WTC11 (cell line): ENCODE measurements around the gene SLC7A6. TPM values are rescaled to one million over a fixed set of nuclear protein-coding genes. Genes with fewer than 3 reads are reported as not detected.

ENCODE experiments used
- ATAC-seq: fragments of 200-7000 bp; cut with Tn5 transposase; 2 replicates; pipeline ENCODE4 v1.10.0; 2021; ENCODE audit warnings: mild to moderate bottlenecking, moderate library complexity
- CTCF ChIA-PET: fragments of 300-600 bp; sonication (Branson Sonifier 250); formaldehyde crosslinking; loops from one replicate; lab custom pipeline; 2021; ENCODE audit warnings: antibody characterized with exemption; lab: Charles Lee
- POLR2A ChIA-PET: fragments of 350-600 bp; sonication (Branson Sonifier 250); formaldehyde crosslinking; loops from one replicate; lab custom pipeline; 2021; ENCODE audit warnings: antibody characterized with exemption; lab: Charles Lee
- DNase-seq: peaks from one replicate; pipeline ENCODE4 v3.0.0; 2021; ENCODE audit warnings: low spot score
- H3K27ac Mint-ChIP-seq: 2 replicates; pipeline ENCODE4 v1.8.0; 2021; ENCODE audit warnings: mixed read lengths
- H3K27me3 Mint-ChIP-seq: 2 replicates; pipeline ENCODE4 v1.8.0; 2021; ENCODE audit warnings: low read depth, mild to moderate bottlenecking, moderate library complexity, mixed read lengths
- H3K36me3 Mint-ChIP-seq: 2 replicates; pipeline ENCODE4 v1.8.0; 2021; ENCODE audit warnings: mixed read lengths
- H3K4me1 Mint-ChIP-seq: 2 replicates; pipeline ENCODE4 v1.8.0; 2022; ENCODE audit warnings: mixed read lengths
- H3K4me3 Mint-ChIP-seq: 2 replicates; pipeline ENCODE4 v1.8.0; 2021; ENCODE audit warnings: mild to moderate bottlenecking, moderate library complexity, mixed read lengths
- H3K9me3 Mint-ChIP-seq: 2 replicates; pipeline ENCODE4 v1.8.0; 2021; ENCODE audit warnings: mixed read lengths
- EMX1 ChIP-seq: fragments of 250-450 bp; sonication (Bioruptor Pico); IDR thresholded peaks from 2 replicates; pipeline ENCODE4 v1.8.0; 2021; ENCODE audit warnings: mild to moderate bottlenecking
- GTF2I ChIP-seq: fragments of 250-450 bp; sonication (Bioruptor Pico); conservative IDR thresholded peaks from 2 replicates; pipeline ENCODE4 v1.4.0; 2021; ENCODE audit warnings: mild to moderate bottlenecking
- IRF2 ChIP-seq: sonication (generic); formaldehyde crosslinking; IDR thresholded peaks from 2 replicates; pipeline ENCODE4 v1.8.0; 2022; ENCODE audit warnings: low read depth, missing genetic modification reagents, borderline replicate concordance
- JUN ChIP-seq: sonication (generic); formaldehyde crosslinking; IDR thresholded peaks from 2 replicates; pipeline ENCODE4 v1.8.0; 2023; ENCODE audit warnings: mild to moderate bottlenecking, missing genetic modification reagents
- NR2C2 ChIP-seq: sonication (generic); formaldehyde crosslinking; IDR thresholded peaks from 2 replicates; pipeline ENCODE4 v1.8.0; 2022; ENCODE audit warnings: mild to moderate bottlenecking, missing genetic modification reagents
- NR3C1 ChIP-seq: sonication (generic); formaldehyde crosslinking; conservative IDR thresholded peaks from 2 replicates; pipeline ENCODE4 v1.8.1; 2023; ENCODE audit warnings: low read depth, mild to moderate bottlenecking, missing genetic modification reagents
- TEAD1 ChIP-seq: sonication (generic); formaldehyde crosslinking; IDR thresholded peaks from 2 replicates; pipeline ENCODE4 v1.8.0; 2022; ENCODE audit warnings: mild to moderate bottlenecking, missing genetic modification reagents
- TEAD4 ChIP-seq: sonication (generic); formaldehyde crosslinking; IDR thresholded peaks from 2 replicates; pipeline ENCODE4 v1.8.0; 2022; ENCODE audit warnings: mild to moderate bottlenecking, missing genetic modification reagents
- ZBTB21 ChIP-seq: sonication (generic); formaldehyde crosslinking; IDR thresholded peaks from 2 replicates; pipeline ENCODE4 v1.8.1; 2023; ENCODE audit warnings: mild to moderate bottlenecking, missing genetic modification reagents, borderline replicate concordance
- ZNF263 ChIP-seq: sonication (generic); formaldehyde crosslinking; IDR thresholded peaks from 2 replicates; pipeline ENCODE4 v1.8.1; 2022; ENCODE audit warnings: low read depth, mild to moderate bottlenecking, moderate library complexity, missing genetic modification reagents
- ZNF423 ChIP-seq: fragments of 250-450 bp; sonication (Bioruptor Pico); IDR thresholded peaks from 2 replicates; pipeline ENCODE4 v2.1.2; 2022; ENCODE audit warnings: mild to moderate bottlenecking, moderate library complexity
- total RNA-seq: library from RNA; stranded (reverse); gene quantifications from 3 replicates; pipeline ENCODE4 v1.2.3, GENCODE V29; 2021
- TF ChIP-seq, protein P1 (sequence below): fragments of 250-450 bp; sonication (Bioruptor Pico); IDR thresholded peaks from 2 replicates; pipeline ENCODE4 v1.8.0; 2021; ENCODE audit warnings: mild to moderate bottlenecking
- TF ChIP-seq, protein P2 (sequence below): fragments of 250-450 bp; sonication (Bioruptor Pico); IDR thresholded peaks from 2 replicates; pipeline ENCODE4 v1.9.0; 2021; ENCODE audit warnings: mild to moderate bottlenecking, borderline replicate concordance
- TF ChIP-seq, protein P3 (sequence below): sonication (generic); formaldehyde crosslinking; IDR thresholded peaks from 2 replicates; pipeline ENCODE4 v1.8.0; 2022; ENCODE audit warnings: missing genetic modification reagents
- TF ChIP-seq, protein P4 (sequence below): sonication (generic); formaldehyde crosslinking; IDR thresholded peaks from 2 replicates; pipeline ENCODE4 v1.8.1; 2023; ENCODE audit warnings: mild to moderate bottlenecking, missing genetic modification reagents, moderate library complexity
- TF ChIP-seq, protein P5 (sequence below): sonication (generic); formaldehyde crosslinking; IDR thresholded peaks from 2 replicates; pipeline ENCODE4 v1.8.1; 2023; ENCODE audit warnings: mild to moderate bottlenecking, missing genetic modification reagents
- TF ChIP-seq, protein P6 (sequence below): sonication (generic); formaldehyde crosslinking; IDR thresholded peaks from 2 replicates; pipeline ENCODE4 v1.8.1; 2023; ENCODE audit warnings: mild to moderate bottlenecking, missing genetic modification reagents
- TF ChIP-seq, protein P7 (sequence below): sonication (generic); formaldehyde crosslinking; IDR thresholded peaks from 2 replicates; pipeline ENCODE4 v1.8.1; 2023; ENCODE audit warnings: mild to moderate bottlenecking, missing genetic modification reagents, borderline replicate concordance

SLC7A6 gene
- total RNA-seq, 1 experiment from 2014 or later: 27.4 TPM

DNA sequence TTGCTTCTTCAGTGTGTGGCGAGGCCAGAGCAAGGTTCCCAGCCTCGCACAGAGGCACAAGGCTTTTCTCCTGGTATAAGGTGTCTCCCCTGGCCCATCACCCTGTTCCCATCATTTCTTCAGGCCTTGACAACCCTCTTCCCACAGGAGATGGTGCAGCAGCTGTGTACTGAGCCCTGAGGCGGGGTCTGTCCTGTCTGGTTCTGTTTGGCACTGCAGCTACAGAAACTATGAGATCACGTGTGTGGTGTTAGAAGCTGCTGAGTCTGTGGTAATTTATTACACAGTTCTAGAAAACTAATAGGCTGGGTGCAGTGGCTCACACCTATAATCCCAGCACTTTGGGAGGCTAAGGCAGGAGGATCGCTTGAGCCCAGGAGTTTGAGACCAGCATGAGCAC is 11.9 kb upstream of the SLC7A6 start:
- no peaks in the 10 kb centered on the region for H3K9me3 Mint-ChIP-seq
- no peak overlapping the region for H3K27ac Mint-ChIP-seq
- CTCF ChIA-PET: interaction anchor here (1.1 to 2.9 kb wide), 2 partner anchors 9 to 12 kb away, joined by 7 to 20 read pairs; partner anchors contain the start of gene SLC7A6
- 0 out of 2 replicates have a peak, but pooled peaks cover 4% of the 10 kb centered on the region for H3K36me3 Mint-ChIP-seq
- TF ChIP-seq, protein P1, sequence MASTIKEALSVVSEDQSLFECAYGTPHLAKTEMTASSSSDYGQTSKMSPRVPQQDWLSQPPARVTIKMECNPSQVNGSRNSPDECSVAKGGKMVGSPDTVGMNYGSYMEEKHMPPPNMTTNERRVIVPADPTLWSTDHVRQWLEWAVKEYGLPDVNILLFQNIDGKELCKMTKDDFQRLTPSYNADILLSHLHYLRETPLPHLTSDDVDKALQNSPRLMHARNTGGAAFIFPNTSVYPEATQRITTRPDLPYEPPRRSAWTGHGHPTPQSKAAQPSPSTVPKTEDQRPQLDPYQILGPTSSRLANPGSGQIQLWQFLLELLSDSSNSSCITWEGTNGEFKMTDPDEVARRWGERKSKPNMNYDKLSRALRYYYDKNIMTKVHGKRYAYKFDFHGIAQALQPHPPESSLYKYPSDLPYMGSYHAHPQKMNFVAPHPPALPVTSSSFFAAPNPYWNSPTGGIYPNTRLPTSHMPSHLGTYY (CRISPR knock-in tag): no peak
- TF ChIP-seq GTF2I (CRISPR knock-in tag) (no peak), NR2C2 (CRISPR knock-in tag) (no peak), ZBTB21 (CRISPR knock-in tag) (no peak), ZNF263 (no peak), TEAD4 (CRISPR knock-in tag) (no peak), ZNF423 (no peak), NR3C1 (CRISPR knock-in tag) (no peak), JUN (CRISPR knock-in tag) (no peak), TEAD1 (CRISPR knock-in tag) (no peak)
- TF ChIP-seq, protein P2, sequence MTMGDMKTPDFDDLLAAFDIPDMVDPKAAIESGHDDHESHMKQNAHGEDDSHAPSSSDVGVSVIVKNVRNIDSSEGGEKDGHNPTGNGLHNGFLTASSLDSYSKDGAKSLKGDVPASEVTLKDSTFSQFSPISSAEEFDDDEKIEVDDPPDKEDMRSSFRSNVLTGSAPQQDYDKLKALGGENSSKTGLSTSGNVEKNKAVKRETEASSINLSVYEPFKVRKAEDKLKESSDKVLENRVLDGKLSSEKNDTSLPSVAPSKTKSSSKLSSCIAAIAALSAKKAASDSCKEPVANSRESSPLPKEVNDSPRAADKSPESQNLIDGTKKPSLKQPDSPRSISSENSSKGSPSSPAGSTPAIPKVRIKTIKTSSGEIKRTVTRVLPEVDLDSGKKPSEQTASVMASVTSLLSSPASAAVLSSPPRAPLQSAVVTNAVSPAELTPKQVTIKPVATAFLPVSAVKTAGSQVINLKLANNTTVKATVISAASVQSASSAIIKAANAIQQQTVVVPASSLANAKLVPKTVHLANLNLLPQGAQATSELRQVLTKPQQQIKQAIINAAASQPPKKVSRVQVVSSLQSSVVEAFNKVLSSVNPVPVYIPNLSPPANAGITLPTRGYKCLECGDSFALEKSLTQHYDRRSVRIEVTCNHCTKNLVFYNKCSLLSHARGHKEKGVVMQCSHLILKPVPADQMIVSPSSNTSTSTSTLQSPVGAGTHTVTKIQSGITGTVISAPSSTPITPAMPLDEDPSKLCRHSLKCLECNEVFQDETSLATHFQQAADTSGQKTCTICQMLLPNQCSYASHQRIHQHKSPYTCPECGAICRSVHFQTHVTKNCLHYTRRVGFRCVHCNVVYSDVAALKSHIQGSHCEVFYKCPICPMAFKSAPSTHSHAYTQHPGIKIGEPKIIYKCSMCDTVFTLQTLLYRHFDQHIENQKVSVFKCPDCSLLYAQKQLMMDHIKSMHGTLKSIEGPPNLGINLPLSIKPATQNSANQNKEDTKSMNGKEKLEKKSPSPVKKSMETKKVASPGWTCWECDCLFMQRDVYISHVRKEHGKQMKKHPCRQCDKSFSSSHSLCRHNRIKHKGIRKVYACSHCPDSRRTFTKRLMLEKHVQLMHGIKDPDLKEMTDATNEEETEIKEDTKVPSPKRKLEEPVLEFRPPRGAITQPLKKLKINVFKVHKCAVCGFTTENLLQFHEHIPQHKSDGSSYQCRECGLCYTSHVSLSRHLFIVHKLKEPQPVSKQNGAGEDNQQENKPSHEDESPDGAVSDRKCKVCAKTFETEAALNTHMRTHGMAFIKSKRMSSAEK (CRISPR knock-in tag): no peak
- TF ChIP-seq, protein P3, sequence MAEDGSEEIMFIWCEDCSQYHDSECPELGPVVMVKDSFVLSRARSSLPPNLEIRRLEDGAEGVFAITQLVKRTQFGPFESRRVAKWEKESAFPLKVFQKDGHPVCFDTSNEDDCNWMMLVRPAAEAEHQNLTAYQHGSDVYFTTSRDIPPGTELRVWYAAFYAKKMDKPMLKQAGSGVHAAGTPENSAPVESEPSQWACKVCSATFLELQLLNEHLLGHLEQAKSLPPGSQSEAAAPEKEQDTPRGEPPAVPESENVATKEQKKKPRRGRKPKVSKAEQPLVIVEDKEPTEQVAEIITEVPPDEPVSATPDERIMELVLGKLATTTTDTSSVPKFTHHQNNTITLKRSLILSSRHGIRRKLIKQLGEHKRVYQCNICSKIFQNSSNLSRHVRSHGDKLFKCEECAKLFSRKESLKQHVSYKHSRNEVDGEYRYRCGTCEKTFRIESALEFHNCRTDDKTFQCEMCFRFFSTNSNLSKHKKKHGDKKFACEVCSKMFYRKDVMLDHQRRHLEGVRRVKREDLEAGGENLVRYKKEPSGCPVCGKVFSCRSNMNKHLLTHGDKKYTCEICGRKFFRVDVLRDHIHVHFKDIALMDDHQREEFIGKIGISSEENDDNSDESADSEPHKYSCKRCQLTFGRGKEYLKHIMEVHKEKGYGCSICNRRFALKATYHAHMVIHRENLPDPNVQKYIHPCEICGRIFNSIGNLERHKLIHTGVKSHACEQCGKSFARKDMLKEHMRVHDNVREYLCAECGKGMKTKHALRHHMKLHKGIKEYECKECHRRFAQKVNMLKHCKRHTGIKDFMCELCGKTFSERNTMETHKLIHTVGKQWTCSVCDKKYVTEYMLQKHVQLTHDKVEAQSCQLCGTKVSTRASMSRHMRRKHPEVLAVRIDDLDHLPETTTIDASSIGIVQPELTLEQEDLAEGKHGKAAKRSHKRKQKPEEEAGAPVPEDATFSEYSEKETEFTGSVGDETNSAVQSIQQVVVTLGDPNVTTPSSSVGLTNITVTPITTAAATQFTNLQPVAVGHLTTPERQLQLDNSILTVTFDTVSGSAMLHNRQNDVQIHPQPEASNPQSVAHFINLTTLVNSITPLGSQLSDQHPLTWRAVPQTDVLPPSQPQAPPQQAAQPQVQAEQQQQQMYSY (CRISPR knock-in tag): no peak
- TF ChIP-seq, protein P4, sequence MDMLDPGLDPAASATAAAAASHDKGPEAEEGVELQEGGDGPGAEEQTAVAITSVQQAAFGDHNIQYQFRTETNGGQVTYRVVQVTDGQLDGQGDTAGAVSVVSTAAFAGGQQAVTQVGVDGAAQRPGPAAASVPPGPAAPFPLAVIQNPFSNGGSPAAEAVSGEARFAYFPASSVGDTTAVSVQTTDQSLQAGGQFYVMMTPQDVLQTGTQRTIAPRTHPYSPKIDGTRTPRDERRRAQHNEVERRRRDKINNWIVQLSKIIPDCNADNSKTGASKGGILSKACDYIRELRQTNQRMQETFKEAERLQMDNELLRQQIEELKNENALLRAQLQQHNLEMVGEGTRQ (CRISPR knock-in tag): no peak
- H3K27me3 Mint-ChIP-seq: no peaks in the 10 kb centered on the region
- H3K4me1 Mint-ChIP-seq: no peaks in the 10 kb centered on the region
- DNase-seq (no peak), ATAC-seq (no peak)
- no peak overlapping the region for H3K4me3 Mint-ChIP-seq
- POLR2A ChIA-PET: no interaction called here

DNA sequence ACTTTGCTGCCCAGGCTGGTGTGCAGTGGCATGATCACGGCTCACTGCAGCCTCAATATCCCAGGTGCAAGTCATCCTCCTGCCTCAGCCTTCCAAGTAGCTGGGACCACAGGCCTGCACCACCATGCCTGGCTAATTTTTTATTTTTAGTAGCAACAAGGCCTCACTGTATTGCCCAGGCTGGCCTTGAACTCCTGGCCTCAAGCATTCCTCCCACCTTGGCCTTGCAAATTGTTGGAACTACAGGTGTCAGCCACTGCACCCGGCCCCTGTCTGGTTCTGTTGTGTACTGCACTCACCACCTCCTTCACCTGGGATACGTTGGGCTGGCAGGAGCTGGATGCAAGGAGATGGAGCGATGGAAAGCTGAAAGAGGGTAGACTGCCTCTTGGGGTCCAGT is 10.6 kb upstream of the SLC7A6 start:
- Mint-ChIP-seq H3K27ac (no peak overlapping the region), H3K27me3 (no peaks in the 10 kb centered on the region), H3K36me3 (0 out of 2 replicates have a peak, but pooled peaks cover 4% of the 10 kb centered on the region), H3K4me3 (no peak overlapping the region), H3K9me3 (no peaks in the 10 kb centered on the region), H3K4me1 (no peaks in the 10 kb centered on the region)
- ChIA-PET CTCF (no interaction called here), POLR2A (no interaction called here)
- no peak for ATAC-seq
- DNase-seq: no peak
- TF ChIP-seq, protein P5, sequence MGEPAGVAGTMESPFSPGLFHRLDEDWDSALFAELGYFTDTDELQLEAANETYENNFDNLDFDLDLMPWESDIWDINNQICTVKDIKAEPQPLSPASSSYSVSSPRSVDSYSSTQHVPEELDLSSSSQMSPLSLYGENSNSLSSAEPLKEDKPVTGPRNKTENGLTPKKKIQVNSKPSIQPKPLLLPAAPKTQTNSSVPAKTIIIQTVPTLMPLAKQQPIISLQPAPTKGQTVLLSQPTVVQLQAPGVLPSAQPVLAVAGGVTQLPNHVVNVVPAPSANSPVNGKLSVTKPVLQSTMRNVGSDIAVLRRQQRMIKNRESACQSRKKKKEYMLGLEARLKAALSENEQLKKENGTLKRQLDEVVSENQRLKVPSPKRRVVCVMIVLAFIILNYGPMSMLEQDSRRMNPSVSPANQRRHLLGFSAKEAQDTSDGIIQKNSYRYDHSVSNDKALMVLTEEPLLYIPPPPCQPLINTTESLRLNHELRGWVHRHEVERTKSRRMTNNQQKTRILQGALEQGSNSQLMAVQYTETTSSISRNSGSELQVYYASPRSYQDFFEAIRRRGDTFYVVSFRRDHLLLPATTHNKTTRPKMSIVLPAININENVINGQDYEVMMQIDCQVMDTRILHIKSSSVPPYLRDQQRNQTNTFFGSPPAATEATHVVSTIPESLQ (CRISPR knock-in tag): no peak
- TF ChIP-seq IRF2 (CRISPR knock-in tag): no peak
- TF ChIP-seq, protein P6, sequence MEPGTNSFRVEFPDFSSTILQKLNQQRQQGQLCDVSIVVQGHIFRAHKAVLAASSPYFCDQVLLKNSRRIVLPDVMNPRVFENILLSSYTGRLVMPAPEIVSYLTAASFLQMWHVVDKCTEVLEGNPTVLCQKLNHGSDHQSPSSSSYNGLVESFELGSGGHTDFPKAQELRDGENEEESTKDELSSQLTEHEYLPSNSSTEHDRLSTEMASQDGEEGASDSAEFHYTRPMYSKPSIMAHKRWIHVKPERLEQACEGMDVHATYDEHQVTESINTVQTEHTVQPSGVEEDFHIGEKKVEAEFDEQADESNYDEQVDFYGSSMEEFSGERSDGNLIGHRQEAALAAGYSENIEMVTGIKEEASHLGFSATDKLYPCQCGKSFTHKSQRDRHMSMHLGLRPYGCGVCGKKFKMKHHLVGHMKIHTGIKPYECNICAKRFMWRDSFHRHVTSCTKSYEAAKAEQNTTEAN (CRISPR knock-in tag): no peak
- no peak for TF ChIP-seq ZNF423
- TF ChIP-seq, protein P7, sequence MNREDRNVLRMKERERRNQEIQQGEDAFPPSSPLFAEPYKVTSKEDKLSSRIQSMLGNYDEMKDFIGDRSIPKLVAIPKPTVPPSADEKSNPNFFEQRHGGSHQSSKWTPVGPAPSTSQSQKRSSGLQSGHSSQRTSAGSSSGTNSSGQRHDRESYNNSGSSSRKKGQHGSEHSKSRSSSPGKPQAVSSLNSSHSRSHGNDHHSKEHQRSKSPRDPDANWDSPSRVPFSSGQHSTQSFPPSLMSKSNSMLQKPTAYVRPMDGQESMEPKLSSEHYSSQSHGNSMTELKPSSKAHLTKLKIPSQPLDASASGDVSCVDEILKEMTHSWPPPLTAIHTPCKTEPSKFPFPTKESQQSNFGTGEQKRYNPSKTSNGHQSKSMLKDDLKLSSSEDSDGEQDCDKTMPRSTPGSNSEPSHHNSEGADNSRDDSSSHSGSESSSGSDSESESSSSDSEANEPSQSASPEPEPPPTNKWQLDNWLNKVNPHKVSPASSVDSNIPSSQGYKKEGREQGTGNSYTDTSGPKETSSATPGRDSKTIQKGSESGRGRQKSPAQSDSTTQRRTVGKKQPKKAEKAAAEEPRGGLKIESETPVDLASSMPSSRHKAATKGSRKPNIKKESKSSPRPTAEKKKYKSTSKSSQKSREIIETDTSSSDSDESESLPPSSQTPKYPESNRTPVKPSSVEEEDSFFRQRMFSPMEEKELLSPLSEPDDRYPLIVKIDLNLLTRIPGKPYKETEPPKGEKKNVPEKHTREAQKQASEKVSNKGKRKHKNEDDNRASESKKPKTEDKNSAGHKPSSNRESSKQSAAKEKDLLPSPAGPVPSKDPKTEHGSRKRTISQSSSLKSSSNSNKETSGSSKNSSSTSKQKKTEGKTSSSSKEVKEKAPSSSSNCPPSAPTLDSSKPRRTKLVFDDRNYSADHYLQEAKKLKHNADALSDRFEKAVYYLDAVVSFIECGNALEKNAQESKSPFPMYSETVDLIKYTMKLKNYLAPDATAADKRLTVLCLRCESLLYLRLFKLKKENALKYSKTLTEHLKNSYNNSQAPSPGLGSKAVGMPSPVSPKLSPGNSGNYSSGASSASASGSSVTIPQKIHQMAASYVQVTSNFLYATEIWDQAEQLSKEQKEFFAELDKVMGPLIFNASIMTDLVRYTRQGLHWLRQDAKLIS (CRISPR knock-in tag): no peak
- no peak for TF ChIP-seq EMX1 (CRISPR knock-in tag)
